NCI-H82 treated with DMSO at 0.1 percent for 48 hours (cell line): ENCODE data around the gene CASKIN2.
"Not testable (repeated sequence)": the region's sequence is repeated elsewhere in the genome, so short reads cannot be mapped to it uniquely, and the experiment has no call there.

ENCODE experiments used
- DNase-seq: peaks from one replicate; lab custom pipeline; 2025; ENCODE audit not compliant: unreplicated experiment; lab: John Stamatoyannopoulos, UW

Gene CASKIN2

GRCh38 chr17:75493476-75494129, 21.7 kb downstream of the CASKIN2 start:
- no peak for DNase-seq

GRCh38 chr17:75492555-75493168, 22.7 kb downstream of the CASKIN2 start:
- no peak for DNase-seq

- no peak for DNase-seq
These were observed 23.7 kb downstream of the CASKIN2 start for GRCh38 chr17:75491680-75492079.

- DNase-seq = no peak
These were observed 24.2 kb downstream of the CASKIN2 start for GRCh38 chr17:75490953-75491649.

- no peak for DNase-seq
These were observed 25.1 kb downstream of the CASKIN2 start for GRCh38 chr17:75490173-75490743.

GRCh38 chr17:75489511-75489955, 25.8 kb downstream of the CASKIN2 start:
- no peak for DNase-seq

- DNase-seq = no peak
These were observed 26.4 kb downstream of the CASKIN2 start for GRCh38 chr17:75488693-75489510.

GRCh38 chr17:75487351-75488070, 27.8 kb downstream of the CASKIN2 start:
- no peak for DNase-seq

GRCh38 chr17:75486951-75487350, 28.4 kb downstream of the CASKIN2 start:
- no peak for DNase-seq

GRCh38 chr17:75486151-75486550, 29.2 kb downstream of the CASKIN2 start:
- DNase-seq = no peak

GRCh38 chr17:75485688-75486087, 29.6 kb downstream of the CASKIN2 start:
- DNase-seq = no peak

- no peak for DNase-seq
These were observed 33.0 kb downstream of the CASKIN2 start for GRCh38 chr17:75482098-75482942.

GRCh38 chr17:75481194-75482068, 33.9 kb downstream of the CASKIN2 start:
- peak; percentile 68 for DNase-seq

- no peak for DNase-seq
These were observed 35.1 kb downstream of the CASKIN2 start for GRCh38 chr17:75480281-75480680.

- no peak for DNase-seq
These were observed 36.8 kb downstream of the CASKIN2 start for GRCh38 chr17:75478508-75478907.

- DNase-seq = not testable (repeated sequence)
These were observed 37.9 kb downstream of the CASKIN2 start for GRCh38 chr17:75477490-75477862.

- DNase-seq = no peak
These were observed 38.4 kb downstream of the CASKIN2 start for GRCh38 chr17:75476752-75477489.

GRCh38 chr17:75476271-75476671, 39.1 kb downstream of the CASKIN2 start:
- no peak for DNase-seq
